ENCODE results near the gene KCNK10.

GRCh38 chr14:88218119-88218915 lies 104.8 kb downstream of the KCNK10 start:
- TF ChIP-seq CTCF (IDR thresholded peaks at IDR 0.05) (no peak), EP300 (IDR thresholded peaks at IDR 0.05) (no peak), POLR2AphosphoS5 (IDR thresholded peaks at IDR 0.05) (no peak), POLR2A (IDR thresholded peaks at IDR 0.05) (no peak)

Data from suprapubic skin (tissue), 4 donors.